Fibroblast of the aortic adventitia (primary cell): ENCODE results near the gene ARHGAP25. TPM values are rescaled to one million over a fixed set of nuclear protein-coding genes. Genes with fewer than 3 reads are reported as not detected.

ENCODE experiments used
- DNase-seq: peaks from one replicate; pipeline ENCODE4 v3.0.0-alpha.2; 2010; ENCODE audit warnings: low read depth
- H3K4me3 ChIP-seq: 2 replicates; pipeline ENCODE4 v1.5.1; 2011; ENCODE audit warnings: low read depth, mild to moderate bottlenecking, control low read depth, low read length, moderate library complexity
- CTCF ChIP-seq: IDR thresholded peaks from 2 replicates; pipeline ENCODE4 v1.5.1; 2011; ENCODE audit warnings: mild to moderate bottlenecking, low read length, control low read depth, inconsistent platforms; ENCODE audit not compliant: insufficient read depth
- total RNA-seq: library from RNA; depleted of rRNA; stranded (reverse); fragments of >200 nt; gene quantifications from 2 replicates; pipeline ENCODE4 v1.2.3, GENCODE V29; 2012; ENCODE audit warnings: low replicate concordance

ARHGAP25 gene
- total RNA-seq, 1 donor: 0.36 TPM

GRCh38 chr2:68833162-68833561 lies 98.6 kb downstream of the ARHGAP25 start:
- no peak for DNase-seq
- no peak for TF ChIP-seq CTCF
- H3K4me3 ChIP-seq: no peak overlapping the region

- H3K4me3 ChIP-seq: no peak overlapping the region
- no peak for DNase-seq
- TF ChIP-seq CTCF: no peak
Measured at GRCh38 chr2:68834737-68835376, 100.2 kb downstream of the ARHGAP25 start.

GRCh38 chr2:68835621-68836020 lies 101.0 kb downstream of the ARHGAP25 start:
- H3K4me3 ChIP-seq: no peak overlapping the region
- DNase-seq: no peak
- no peak for TF ChIP-seq CTCF

GRCh38 chr2:68837164-68837860 lies 102.7 kb downstream of the ARHGAP25 start:
- no peak overlapping the region for H3K4me3 ChIP-seq
- peak; percentile 44 for TF ChIP-seq CTCF
- peak; percentile 17 for DNase-seq

GRCh38 chr2:68837861-68838341 lies 103.3 kb downstream of the ARHGAP25 start:
- no peak for TF ChIP-seq CTCF

GRCh38 chr2:68838641-68839040 lies 104.0 kb downstream of the ARHGAP25 start:
- H3K4me3 ChIP-seq: no peak overlapping the region
- DNase-seq: no peak
- no peak for TF ChIP-seq CTCF

More at GRCh38 chr2:68837861-68838341, 103.3 kb downstream of the ARHGAP25 start:
- peak; percentile 30 for DNase-seq
- H3K4me3 ChIP-seq: no peak overlapping the region
